HCT116 (cell line): Measurements from ENCODE around the gene CBX5. TPM values are rescaled to one million over a fixed set of nuclear protein-coding genes. Genes with fewer than 3 reads are reported as not detected.

Experiments
- ATAC-seq: fragments of 200-7000 bp; cut with Tn5 transposase; 2 replicates; pipeline ENCODE4 v1.9.1; 2020; ENCODE audit warnings: mild to moderate bottlenecking, moderate library complexity
- BruUV-seq: library from RNA; stranded (reverse); fragments of 400-500 nt; replicated peaks from 2 replicates; lab custom pipeline; 2021; lab: Mats Ljungman, UMichigan
- CTCF ChIA-PET: fragments of 300-600 bp; sonication (Branson Sonifier 250); formaldehyde crosslinking; loops from one replicate; lab custom pipeline; 2021; ENCODE audit warnings: antibody characterized with exemption; lab: Charles Lee
- POLR2A ChIA-PET: fragments of 300-600, 350-600 bp; sonication (Branson Sonifier 250); formaldehyde crosslinking; loops from one replicate; lab custom pipeline; 2021; ENCODE audit warnings: antibody characterized with exemption; lab: Charles Lee
- RAD21 ChIA-PET, 2 experiments: fragments of 300-600 bp; sonication (Branson Sonifier 250); formaldehyde crosslinking; loops; one replicate each; lab custom pipeline; 2023; ENCODE audit warnings: low total read pairs in 2 of 2; ENCODE audit not compliant: uncharacterized antibody in 2 of 2, unreplicated experiment in 2 of 2, low non-redundant PET in 1 of 2; lab: Charles Lee
- DNase-seq: peaks from one replicate; pipeline ENCODE4 v3.0.0-alpha.2; 2010; ENCODE audit warnings: low read depth, low spot score
- H2AFZ ChIP-seq: fragments of 200-600 bp; shearing (Covaris generic), sonication (generic); 2 replicates; pipeline ENCODE4 v1.6.1; 2017; ENCODE audit warnings: low read depth, mixed run types, mixed read lengths, antibody characterized with exemption, low read length; ENCODE audit not compliant: poor library complexity, severe bottlenecking
- H3K27ac ChIP-seq: 2 replicates; pipeline ENCODE4 v1.5.1; 2012; ENCODE audit warnings: low read depth, low read length
- H3K27me3 ChIP-seq: fragments of 200-600 bp; sonication (generic); 2 replicates; pipeline ENCODE4 v1.6.1; 2016; ENCODE audit warnings: mixed run types, low read length, mixed read lengths; ENCODE audit not compliant: insufficient read depth
- H3K36me3 ChIP-seq, 2 experiments: fragments of 200-500 bp in 1 of 2; fragments of 200-600 bp in 1 of 2; sonication (Bioruptor generic) in 1 of 2; sonication (generic) in 1 of 2; 2 replicates each; pipeline versions ENCODE4 v1.5.1 to v1.6.1; 2014 to 2016; ENCODE audit warnings: low read length in 2 of 2, inconsistent platforms in 1 of 2, mixed read lengths in 1 of 2, mixed run types in 1 of 2; ENCODE audit not compliant: insufficient read depth in 2 of 2, control insufficient read depth in 1 of 2
- H3K4me1 ChIP-seq, 2 experiments: fragments of 200-600 bp in 1 of 2; sonication (generic) in 1 of 2; 2 replicates each; pipeline versions ENCODE4 v1.5.1 to v1.6.1; 2012 to 2017; ENCODE audit warnings: low read length in 2 of 2, inconsistent platforms in 1 of 2, mild to moderate bottlenecking in 1 of 2, mixed read lengths in 1 of 2, mixed run types in 1 of 2, moderate library complexity in 1 of 2; ENCODE audit not compliant: insufficient read depth in 2 of 2, control insufficient read depth in 1 of 2
- H3K4me2 ChIP-seq: fragments of 200-600 bp; sonication (generic); 2 replicates; pipeline ENCODE4 v1.6.1; 2017; ENCODE audit warnings: mixed run types, low read length, mixed read lengths
- H3K4me3 ChIP-seq, 2 experiments: fragments of 200-600 bp in 1 of 2; sonication (generic) in 1 of 2; replicated peaks in 1 of 2; 2 replicates each; pipeline ENCODE4 v1.5.1; 2011 to 2016; ENCODE audit warnings: low read length in 2 of 2, control low read depth in 1 of 2, low read depth in 1 of 2, mild to moderate bottlenecking in 1 of 2, mixed read lengths in 1 of 2, mixed run types in 1 of 2
- H3K79me2 ChIP-seq: fragments of 200-600 bp; sonication (generic); 2 replicates; pipeline ENCODE4 v1.6.1; 2017; ENCODE audit warnings: mild to moderate bottlenecking, mixed run types, low read length, moderate library complexity, mixed read lengths; ENCODE audit not compliant: insufficient read depth
- H3K9ac ChIP-seq: fragments of 200-600 bp; sonication (generic); 2 replicates; pipeline ENCODE4 v1.6.1; 2016; ENCODE audit warnings: low read length, mixed read lengths
- H3K9me2 ChIP-seq: fragments of 200-600 bp; sonication (generic), shearing (Covaris generic); 2 replicates; pipeline ENCODE4 v1.6.1; 2017; ENCODE audit warnings: mixed run types, mild to moderate bottlenecking, moderate library complexity; ENCODE audit not compliant: insufficient read depth
- H3K9me3 ChIP-seq, 2 experiments: fragments of 200-500 bp in 1 of 2; fragments of 200-600 bp in 1 of 2; sonication (Bioruptor generic) in 1 of 2; sonication (generic) in 1 of 2; 2 replicates each; pipeline ENCODE4 v1.6.1; 2014 to 2017; ENCODE audit warnings: low read length in 2 of 2, mixed read lengths in 2 of 2, inconsistent platforms in 1 of 2, low read depth in 1 of 2, mild to moderate bottlenecking in 1 of 2, mixed run types in 1 of 2, moderate library complexity in 1 of 2; ENCODE audit not compliant: control insufficient read depth in 1 of 2, insufficient read depth in 1 of 2
- H4K20me1 ChIP-seq: fragments of 200-600 bp; sonication (generic), shearing (Covaris generic); 2 replicates; pipeline ENCODE4 v1.6.1; 2017; ENCODE audit warnings: mixed run types, mild to moderate bottlenecking, moderate library complexity; ENCODE audit not compliant: insufficient read depth
- ELF1 ChIP-seq: IDR thresholded peaks from 2 replicates; pipeline ENCODE4 v1.6.1; 2012; ENCODE audit warnings: low read depth, borderline replicate concordance
- FOSL1 ChIP-seq: IDR thresholded peaks from 2 replicates; pipeline ENCODE4 v1.6.1; 2012; ENCODE audit warnings: low read depth
- TCF7L2 ChIP-seq: IDR thresholded peaks from 2 replicates; pipeline ENCODE4 v1.7.0; 2011; ENCODE audit warnings: borderline replicate concordance, inconsistent platforms; ENCODE audit not compliant: insufficient read depth, insufficient read length; ENCODE audit errors: extremely low read depth
- ZNF274 ChIP-seq: fragments of 200-500 bp; sonication (Bioruptor generic); IDR thresholded peaks from 2 replicates; pipeline ENCODE4 v1.6.1; 2014; ENCODE audit warnings: mild to moderate bottlenecking, low read depth, low read length, inconsistent platforms
- intact Hi-C: fragments of 100-400 bp; cut with micrococcal nuclease; formaldehyde crosslinking; loops from 2 replicates; pipeline ENCODE4 v1.10.0; 2022
- total RNA-seq: library from RNA; stranded (reverse); gene quantifications from one replicate; pipeline ENCODE4 v1.2.1, GENCODE V29; 2021; ENCODE audit not compliant: unreplicated experiment

The CBX5 gene
- total RNA-seq, 1 experiment from 2014 or later = 72.3 TPM

- no peak for TF ChIP-seq FOSL1
Observed at GRCh38 chr12:54303640-54304039, 23.7 kb upstream of the CBX5 start (continued).

- Histone ChIP-seq H2AFZ (peak overlapping the region; percentile 94), H3K9me3 (no peaks in the 10 kb centered on the region), H3K36me3 (no peaks in the 10 kb centered on the region), H3K27me3 (peaks cover 12% of the 10 kb centered on the region; the same call in 1 of the 2 replicates), H3K4me3 (peak overlapping the region in 1 of 2 experiments; percentile 55; a peak in 2 of 4 replicates), H4K20me1 (no peaks in the 10 kb centered on the region), H3K9me2 (no peaks in the 10 kb centered on the region), H3K4me2 (peak overlapping the region; percentile 87)
- CTCF ChIA-PET = interaction anchor here (0.8 to 3.2 kb wide), 4 partner anchors 9 to 36 kb away, joined by 3 to 20 read pairs (median 4); partner anchors contain the start of gene COPZ1
- no peak for DNase-seq
- peak; percentile 52 for TF ChIP-seq TCF7L2
- TF ChIP-seq ZNF274 = no peak
- TF ChIP-seq ELF1 = no peak
- TF ChIP-seq, all 23 proteins: peak for 1
- RAD21 ChIA-PET = interaction anchor here in 1 of 2 experiments (0.6 kb wide), 1 partner anchor 23 kb away, joined by 3 read pairs; no protein-coding TSS in a partner anchor
- POLR2A ChIA-PET = interaction anchor here (1.2 to 2.2 kb wide), 3 partner anchors 22 to 113 kb away, joined by 3 to 10 read pairs (median 7); partner anchors contain the start of genes CBX5, COPZ1, HNRNPA1 and SMUG1
- H3K27ac ChIP-seq = peak overlapping the region; percentile 39; the same call in 1 of the 2 replicates
- BruUV-seq = no TSS peak
- H3K9ac ChIP-seq = peak overlapping the region; percentile 56; the same call in 1 of the 2 replicates
- ATAC-seq = no peak
- peaks cover 32 to 37% of the 10 kb centered on the region in 2 experiments for H3K4me1 ChIP-seq
- intact Hi-C loops = no loop called here
- no peaks in the 10 kb centered on the region for H3K79me2 ChIP-seq
Observed at GRCh38 chr12:54301428-54302048, 21.6 kb upstream of the CBX5 start.
